ENCODE results near the gene SHANK2.

DNA sequence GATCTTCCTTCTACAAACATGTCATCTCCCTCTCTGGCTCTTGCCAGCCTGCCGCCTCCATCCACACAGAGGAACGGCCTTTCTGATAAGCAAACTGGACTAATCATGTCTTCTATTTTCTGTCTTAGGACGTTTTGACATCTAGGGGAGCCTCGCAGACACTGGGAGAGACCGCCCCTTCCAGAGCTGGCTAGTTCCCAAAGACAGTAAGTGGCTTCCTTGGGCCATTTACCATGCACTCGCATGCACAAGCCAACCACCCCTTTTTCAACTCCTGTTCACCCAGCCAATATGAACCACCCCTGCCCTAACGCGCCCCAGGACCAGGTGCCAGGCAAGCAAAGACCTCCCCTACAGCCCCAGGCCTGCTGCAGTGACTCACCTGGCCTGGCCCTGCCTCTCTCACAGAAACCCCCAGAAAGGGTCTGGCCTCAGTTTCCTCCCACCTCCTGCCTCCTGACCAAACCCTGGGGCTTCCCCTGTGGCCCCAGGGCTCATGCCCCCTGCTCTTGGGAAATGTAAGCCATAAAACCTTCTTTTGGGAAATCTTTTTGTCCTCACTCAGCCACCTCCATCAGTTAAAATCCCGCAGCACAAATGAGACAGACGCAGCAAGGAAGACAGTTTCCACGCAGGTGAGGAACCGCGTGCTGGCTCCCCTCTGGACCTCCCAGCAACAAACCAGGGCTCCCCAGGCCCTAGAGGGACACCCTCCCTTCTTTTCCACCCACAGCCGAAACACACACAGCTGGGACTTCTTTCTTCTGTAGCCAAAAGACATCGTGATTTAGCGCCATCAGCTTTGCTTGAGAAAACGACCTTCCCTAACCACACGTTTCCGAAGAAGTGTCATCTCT, 38.5 kb downstream of the SHANK2 start:
- TF ChIP-seq, protein P1, sequence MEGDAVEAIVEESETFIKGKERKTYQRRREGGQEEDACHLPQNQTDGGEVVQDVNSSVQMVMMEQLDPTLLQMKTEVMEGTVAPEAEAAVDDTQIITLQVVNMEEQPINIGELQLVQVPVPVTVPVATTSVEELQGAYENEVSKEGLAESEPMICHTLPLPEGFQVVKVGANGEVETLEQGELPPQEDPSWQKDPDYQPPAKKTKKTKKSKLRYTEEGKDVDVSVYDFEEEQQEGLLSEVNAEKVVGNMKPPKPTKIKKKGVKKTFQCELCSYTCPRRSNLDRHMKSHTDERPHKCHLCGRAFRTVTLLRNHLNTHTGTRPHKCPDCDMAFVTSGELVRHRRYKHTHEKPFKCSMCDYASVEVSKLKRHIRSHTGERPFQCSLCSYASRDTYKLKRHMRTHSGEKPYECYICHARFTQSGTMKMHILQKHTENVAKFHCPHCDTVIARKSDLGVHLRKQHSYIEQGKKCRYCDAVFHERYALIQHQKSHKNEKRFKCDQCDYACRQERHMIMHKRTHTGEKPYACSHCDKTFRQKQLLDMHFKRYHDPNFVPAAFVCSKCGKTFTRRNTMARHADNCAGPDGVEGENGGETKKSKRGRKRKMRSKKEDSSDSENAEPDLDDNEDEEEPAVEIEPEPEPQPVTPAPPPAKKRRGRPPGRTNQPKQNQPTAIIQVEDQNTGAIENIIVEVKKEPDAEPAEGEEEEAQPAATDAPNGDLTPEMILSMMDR (IDR thresholded peaks at IDR 0.05; ENCODE audit: low read length): no peak
- TF ChIP-seq EZH2 (IDR thresholded peaks at IDR 0.05; ENCODE audit: borderline replicate concordance, low read length): no peak

Data from OCI-LY1 (cell line).